GM08714 (cell line): ENCODE data around the gene ZNF182.
"Not testable (repeated sequence)": the region's sequence is repeated elsewhere in the genome, so short reads cannot be mapped to it uniquely, and the experiment has no call there.

Experiments
- H3K4me3 ChIP-seq: fragments of 200-500 bp; sonication (Bioruptor generic); 2 replicates; pipeline ENCODE4 v1.5.1; 2014; ENCODE audit warnings: mild to moderate bottlenecking, low read length, inconsistent platforms
- ZNF274 ChIP-seq: IDR thresholded peaks from 2 replicates; pipeline ENCODE4 v1.6.1; 2012; ENCODE audit warnings: mild to moderate bottlenecking, low read depth, low read length

Gene ZNF182

GRCh38 chrX:48003367-48003757 is 427 bp downstream of the ZNF182 start:
- TF ChIP-seq ZNF274, result no peak
- peak overlapping the region; percentile 72 for H3K4me3 ChIP-seq

GRCh38 chrX:48002929-48003328 is 860 bp downstream of the ZNF182 start:
- TF ChIP-seq ZNF274, result no peak
- H3K4me3 ChIP-seq, result peak overlapping the region; percentile 72

- peak overlapping the region; percentile 24; the same call in 1 of the 2 replicates for H3K4me3 ChIP-seq
- TF ChIP-seq ZNF274, result no peak
Observed at GRCh38 chrX:48002319-48002718, 1.5 kb downstream of the ZNF182 start.

GRCh38 chrX:48001260-48001659 is 2.5 kb downstream of the ZNF182 start:
- no peak for TF ChIP-seq ZNF274
- no peak overlapping the region for H3K4me3 ChIP-seq

GRCh38 chrX:47992669-47993068 is 11.1 kb downstream of the ZNF182 start:
- TF ChIP-seq ZNF274, result no peak
- H3K4me3 ChIP-seq, result no peak overlapping the region

GRCh38 chrX:47992095-47992380 is 11.8 kb downstream of the ZNF182 start:
- no peak overlapping the region for H3K4me3 ChIP-seq
- no peak for TF ChIP-seq ZNF274

- H3K4me3 ChIP-seq, result no peak overlapping the region
Observed at GRCh38 chrX:47991263-47992094, 12.3 kb downstream of the ZNF182 start.

GRCh38 chrX:47976254-47977151 is 27.3 kb downstream of the ZNF182 start:
- no peak overlapping the region for H3K4me3 ChIP-seq
- peak; percentile 95 for TF ChIP-seq ZNF274

More at GRCh38 chrX:47991263-47992094, 12.3 kb downstream of the ZNF182 start:
- TF ChIP-seq ZNF274, result no peak

GRCh38 chrX:47973235-47973634 is 30.6 kb downstream of the ZNF182 start:
- H3K4me3 ChIP-seq, result no peak overlapping the region
- TF ChIP-seq ZNF274, result no peak

- H3K4me3 ChIP-seq, result not testable (repeated sequence)
Observed at GRCh38 chrX:47965526-47965925, 38.3 kb downstream of the ZNF182 start.

- not testable (repeated sequence) for H3K4me3 ChIP-seq
Observed at GRCh38 chrX:47961830-47962229, 42.0 kb downstream of the ZNF182 start.

GRCh38 chrX:47960406-47960805 is 43.4 kb downstream of the ZNF182 start:
- no peak overlapping the region for H3K4me3 ChIP-seq
- no peak for TF ChIP-seq ZNF274

- no peak for TF ChIP-seq ZNF274
- H3K4me3 ChIP-seq, result no peak overlapping the region
Observed at GRCh38 chrX:47958761-47959342, 44.9 kb downstream of the ZNF182 start.

- H3K4me3 ChIP-seq, result not testable (repeated sequence)
Observed at GRCh38 chrX:47958206-47958605, 45.6 kb downstream of the ZNF182 start.

GRCh38 chrX:47956016-47956415 is 47.8 kb downstream of the ZNF182 start:
- TF ChIP-seq ZNF274, result no peak
- H3K4me3 ChIP-seq, result no peak overlapping the region

GRCh38 chrX:47955295-47955694 is 48.5 kb downstream of the ZNF182 start:
- not testable (repeated sequence) for H3K4me3 ChIP-seq
